Dedifferentiated amniotic fluid mesenchymal stem cell (primary cell): ENCODE results near the gene DDAH1.

Experiments
- DNase-seq: peaks from one replicate; pipeline ENCODE4 v3.0.0-alpha.2; 2016; ENCODE audit errors: extremely low spot score

DDAH1 gene

GRCh38 chr1:85274969-85275453 is 189.9 kb downstream of the DDAH1 start:
- DNase-seq, result peak; percentile 70

DNA sequence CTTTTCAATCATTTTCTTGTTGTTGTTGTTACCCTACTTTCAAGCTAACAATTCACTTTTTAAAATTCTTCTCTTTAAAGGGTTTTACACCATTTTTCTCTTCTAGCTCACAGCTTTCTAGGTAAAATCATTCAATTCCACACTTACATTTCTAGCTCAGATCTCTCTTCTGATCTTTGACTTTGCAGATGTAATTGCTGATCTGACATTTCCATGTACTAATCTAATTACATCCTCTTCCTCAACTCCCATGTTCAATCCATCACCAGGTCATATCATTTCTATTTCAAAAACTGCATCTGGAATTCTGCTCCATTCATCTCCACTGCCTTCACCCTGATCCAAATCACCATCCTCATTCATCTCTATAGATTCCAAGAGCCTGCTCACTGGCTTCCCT is 191.6 kb downstream of the DDAH1 start:
- DNase-seq, result no peak

DNA sequence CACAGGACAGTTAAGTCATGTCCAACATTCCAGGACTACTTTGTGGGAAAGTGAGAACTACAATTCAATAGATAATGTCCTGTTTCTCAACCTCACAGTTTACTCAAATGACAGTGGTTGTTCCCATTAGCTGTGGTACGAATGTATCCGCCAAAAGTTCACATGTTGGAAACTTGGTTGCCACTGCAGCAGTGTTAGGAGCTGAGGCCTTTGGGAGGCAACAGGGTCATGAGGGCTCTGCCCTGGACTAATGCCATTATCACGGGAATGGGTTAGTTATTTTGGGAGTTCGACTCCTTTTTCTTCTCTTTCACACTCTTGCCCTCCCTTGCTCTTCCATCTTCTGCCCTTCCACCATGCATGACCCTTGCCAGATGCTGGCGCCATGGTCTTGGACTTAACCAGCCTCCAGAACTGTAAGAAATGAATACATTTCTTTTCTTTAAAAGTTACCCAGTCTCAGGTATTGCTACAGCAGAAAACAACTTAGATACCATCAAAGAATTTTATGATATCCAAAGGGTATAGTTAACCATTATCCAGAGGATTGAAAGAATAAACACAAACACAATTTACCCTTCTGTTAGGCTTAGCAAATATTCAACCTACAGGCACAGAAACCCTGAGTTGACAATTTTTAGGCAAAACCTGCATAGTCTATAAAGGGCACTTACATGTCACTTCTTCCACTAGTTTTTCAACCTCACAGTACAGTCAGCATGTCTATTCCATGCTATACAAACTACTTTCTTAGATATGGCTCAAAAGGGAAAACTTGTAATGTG is 196.0 kb downstream of the DDAH1 start:
- DNase-seq, result no peak
